Bronchial epithelial cell (primary cell): ENCODE results near the gene RNU11. TPM values are rescaled to one million over a fixed set of nuclear protein-coding genes. Genes with fewer than 3 reads are reported as not detected.
A peak's percentile ranks its signal among the peaks of the same experiment; 100 is the strongest.
"Not testable (repeated sequence)": the region's sequence is repeated elsewhere in the genome, so short reads cannot be mapped to it uniquely, and the experiment has no call there.

Experiments used
- DNase-seq: peaks from one replicate; pipeline ENCODE4 v3.0.0-alpha.2; 2010; ENCODE audit warnings: low read depth
- FAIRE-seq: peaks from 2 replicates; lab custom pipeline; 2011; peaks lifted over from hg19 to GRCh38; lab: Jason Lieb, UNC
- H3K27me3 ChIP-seq: 2 replicates; pipeline ENCODE4 v1.5.1; 2011; ENCODE audit warnings: low read length; ENCODE audit not compliant: control insufficient read depth, insufficient read depth
- H3K36me3 ChIP-seq: 2 replicates; pipeline ENCODE4 v1.5.1; 2011; ENCODE audit warnings: low read length; ENCODE audit not compliant: control insufficient read depth, insufficient read depth
- H3K4me3 ChIP-seq: 2 replicates; pipeline ENCODE4 v1.5.1; 2011; ENCODE audit warnings: mild to moderate bottlenecking, low read depth, low read length, control low read depth
- CTCF ChIP-seq: IDR thresholded peaks from 2 replicates; pipeline ENCODE4 v1.5.1; 2011; ENCODE audit warnings: mild to moderate bottlenecking, moderate library complexity, low read length, control low read depth, inconsistent platforms; ENCODE audit not compliant: insufficient read depth, severe bottlenecking
- total RNA-seq: library from RNA; depleted of rRNA; stranded (reverse); fragments of >200 nt; gene quantifications from 2 replicates; pipeline ENCODE4 v1.2.1, GENCODE V29; 2014

RNU11 gene
- total RNA-seq, 1 donor from 2014 or later: not detected

GRCh38 chr1:28653870-28654269, 5.5 kb downstream of the RNU11 start:
- peak; percentile 56 for DNase-seq
- not testable (repeated sequence) for FAIRE-seq, H3K4me3 ChIP-seq, H3K36me3 ChIP-seq, H3K27me3 ChIP-seq
- TF ChIP-seq CTCF: peak; percentile 50

GRCh38 chr1:28655448-28656311, 7.3 kb downstream of the RNU11 start:
- DNase-seq, H3K4me3 ChIP-seq, H3K36me3 ChIP-seq, FAIRE-seq, H3K27me3 ChIP-seq: not testable (repeated sequence)

GRCh38 chr1:28656335-28656734, 7.9 kb downstream of the RNU11 start:
- FAIRE-seq: no peak
- H3K36me3 ChIP-seq: no peaks in the 10 kb centered on the region
- DNase-seq: no peak

GRCh38 chr1:28663871-28664470, 15.6 kb downstream of the RNU11 start:
- no peak for TF ChIP-seq CTCF
- Histone ChIP-seq H3K4me3 (no peak overlapping the region), H3K27me3 (no peaks in the 10 kb centered on the region), H3K36me3 (no peaks in the 10 kb centered on the region)
- DNase-seq (no peak), FAIRE-seq (peak; percentile 68)

More at GRCh38 chr1:28656335-28656734, 7.9 kb downstream of the RNU11 start:
- H3K27me3 ChIP-seq: no peaks in the 10 kb centered on the region
- no peak for TF ChIP-seq CTCF
- H3K4me3 ChIP-seq: no peak overlapping the region

GRCh38 chr1:28666806-28667205, 18.4 kb downstream of the RNU11 start:
- TF ChIP-seq CTCF: no peak
- Histone ChIP-seq H3K36me3 (no peaks in the 10 kb centered on the region), H3K27me3 (no peaks in the 10 kb centered on the region), H3K4me3 (no peak overlapping the region)
- FAIRE-seq: no peak
- DNase-seq: no peak

GRCh38 chr1:28668191-28668955, 20.0 kb downstream of the RNU11 start, which contains the start of gene GMEB1:
TSS of gene GMEB1 (plus strand) at chr1:28668784. CDS start at chr1:28683613, 14,829 bp downstream.
- Histone ChIP-seq H3K36me3 (no peaks in the 10 kb centered on the region), H3K27me3 (no peaks in the 10 kb centered on the region), H3K4me3 (peak within 1 kb of the TSS; percentile 78)
- TF ChIP-seq CTCF: no peak
- DNase-seq: peak; percentile 60
- peak; percentile 77 for FAIRE-seq
